IMR-90 (cell line): ENCODE results near the gene YPEL4. TPM values are rescaled to one million over a fixed set of nuclear protein-coding genes. Genes with fewer than 3 reads are reported as not detected.

Experiments
- ATAC-seq: fragments of 200-7000 bp; cut with Tn5 transposase; 2 replicates; pipeline ENCODE4 v1.9.1; 2020; ENCODE audit warnings: low read depth, mild to moderate bottlenecking, moderate library complexity
- BruUV-seq: library from RNA; stranded (reverse); fragments of 400-500 nt; replicated peaks from 2 replicates; lab custom pipeline; 2021; lab: Mats Ljungman, UMichigan
- CTCF ChIA-PET: fragments of 300-600 bp; formaldehyde crosslinking; extraction: SDS; loops from one replicate; lab custom pipeline; 2021; ENCODE audit warnings: antibody characterized with exemption; lab: Yijun Ruan, JAX
- POLR2A ChIA-PET: fragments of 300-600 bp; sonication (Branson Sonifier 250); formaldehyde crosslinking; loops from one replicate; lab custom pipeline; 2022; ENCODE audit warnings: antibody characterized with exemption; ENCODE audit not compliant: unreplicated experiment; lab: Charles Lee
- DNase-seq: peaks from one replicate; pipeline ENCODE4 v3.0.0; 2013
- H2AFZ ChIP-seq: replicated peaks from 2 replicates; pipeline ENCODE3; 2013; ENCODE audit warnings: low read length, mild to moderate bottlenecking; ENCODE audit not compliant: poor library complexity
- H2AK5ac ChIP-seq: 2 replicates; pipeline ENCODE4 v1.6.1; 2013; ENCODE audit warnings: low read depth, low read length, inconsistent platforms
- H2AK9ac ChIP-seq: replicated peaks from 2 replicates; pipeline ENCODE3; 2013; ENCODE audit warnings: mild to moderate bottlenecking, low read depth, low read length, moderate library complexity; ENCODE audit not compliant: poor library complexity
- H2BK120ac ChIP-seq: 2 replicates; pipeline ENCODE4 v1.6.1; 2013; ENCODE audit warnings: low read depth, low read length, inconsistent platforms
- H2BK15ac ChIP-seq: 3 replicates; pipeline ENCODE4 v1.6.1; 2013; ENCODE audit warnings: low read depth, low read length, inconsistent platforms
- H2BK20ac ChIP-seq: 2 replicates; pipeline ENCODE4 v1.6.1; 2013; ENCODE audit warnings: low read depth, mild to moderate bottlenecking, inconsistent platforms, low read length, moderate library complexity
- H2BK5ac ChIP-seq: 2 replicates; pipeline ENCODE4 v1.6.1; 2013; ENCODE audit warnings: mild to moderate bottlenecking, low read depth, low read length, inconsistent platforms; ENCODE audit not compliant: poor library complexity, severe bottlenecking
- H3K14ac ChIP-seq: replicated peaks from 2 replicates; pipeline ENCODE4 v1.6.1; 2013; ENCODE audit warnings: low read depth, low read length, inconsistent platforms
- H3K18ac ChIP-seq: 2 replicates; pipeline ENCODE4 v1.6.1; 2013; ENCODE audit warnings: low read depth, low read length, control low read depth
- H3K23ac ChIP-seq: 2 replicates; pipeline ENCODE4 v1.6.1; 2013; ENCODE audit warnings: low read depth, low read length, inconsistent platforms
- H3K27ac ChIP-seq: 2 replicates; pipeline ENCODE4 v1.5.1; 2013; ENCODE audit warnings: mild to moderate bottlenecking, control low read depth, low read length; ENCODE audit not compliant: insufficient read depth
- H3K27me3 ChIP-seq: 2 replicates; pipeline ENCODE4 v1.6.1; 2013; ENCODE audit warnings: low read length; ENCODE audit not compliant: control insufficient read depth, insufficient read depth
- H3K36me3 ChIP-seq: 2 replicates; pipeline ENCODE4 v1.6.1; 2013; ENCODE audit warnings: low read length, mixed read lengths; ENCODE audit not compliant: control insufficient read depth, insufficient read depth
- H3K4ac ChIP-seq: 2 replicates; pipeline ENCODE4 v1.6.1; 2013; ENCODE audit warnings: low read depth, low read length, inconsistent platforms
- H3K4me1 ChIP-seq: 2 replicates; pipeline ENCODE4 v1.6.1; 2013; ENCODE audit warnings: low read length, mixed read lengths; ENCODE audit not compliant: control insufficient read depth, insufficient read depth
- H3K4me2 ChIP-seq: 2 replicates; pipeline ENCODE4 v1.6.1; 2013; ENCODE audit warnings: low read depth, mild to moderate bottlenecking, control low read depth, low read length, moderate library complexity
- H3K4me3 ChIP-seq: 2 replicates; pipeline ENCODE4 v1.5.1; 2013; ENCODE audit warnings: low read depth, mild to moderate bottlenecking, control low read depth, low read length, moderate library complexity; ENCODE audit not compliant: insufficient read depth
- H3K56ac ChIP-seq: 2 replicates; pipeline ENCODE4 v1.6.1; 2013; ENCODE audit warnings: low read length, inconsistent platforms; ENCODE audit not compliant: insufficient read depth; ENCODE audit errors: extremely low read depth
- H3K79me1 ChIP-seq, 2 experiments: 2 replicates each; pipeline ENCODE4 v1.6.1; 2013; ENCODE audit warnings: low read length in 2 of 2, inconsistent platforms in 1 of 2, low read depth in 1 of 2
- H3K9ac ChIP-seq: 2 replicates; pipeline ENCODE4 v1.6.1; 2013; ENCODE audit warnings: low read depth, low read length, control low read depth
- H3K9me1 ChIP-seq: 2 replicates; pipeline ENCODE4 v1.6.1; 2013; ENCODE audit warnings: low read length, inconsistent platforms; ENCODE audit not compliant: insufficient read depth
- H3K9me3 ChIP-seq: 2 replicates; pipeline ENCODE4 v1.6.1; 2013; ENCODE audit warnings: low read length; ENCODE audit not compliant: control insufficient read depth, insufficient read depth
- H4K20me1 ChIP-seq: 2 replicates; pipeline ENCODE4 v1.6.1; 2013; ENCODE audit warnings: low read length, inconsistent platforms; ENCODE audit not compliant: insufficient read depth
- H4K5ac ChIP-seq: 2 replicates; pipeline ENCODE4 v1.6.1; 2013; ENCODE audit warnings: mild to moderate bottlenecking, low read depth, low read length, control low read depth
- H4K8ac ChIP-seq, 2 experiments: 2 replicates each; pipeline ENCODE4 v1.6.1; 2013; ENCODE audit warnings: low read depth in 2 of 2, low read length in 2 of 2, control low read depth in 1 of 2, inconsistent platforms in 1 of 2
- H4K91ac ChIP-seq: 2 replicates; pipeline ENCODE4 v1.6.1; 2013; ENCODE audit warnings: low read depth, low read length, inconsistent platforms; ENCODE audit not compliant: insufficient read depth
- MXI1 ChIP-seq: IDR thresholded peaks from 2 replicates; pipeline ENCODE4 v1.6.1; 2012; ENCODE audit warnings: low read depth, mild to moderate bottlenecking, low read length, moderate library complexity, borderline replicate concordance
- POLR2A ChIP-seq: IDR thresholded peaks from 2 replicates; pipeline ENCODE4 v1.6.1; 2012; ENCODE audit warnings: mild to moderate bottlenecking, low read depth, low read length
- WGBS, 2 experiments: methylation state at CpG; one replicate each; pipeline versions ENCODE4 v1.1.5 to v1.1.7; 2013; ENCODE audit warnings: missing lambda C conversion rate in 2 of 2; ENCODE audit not compliant: insufficient read length in 1 of 2; ENCODE audit errors: extremely low coverage in 2 of 2; 5-methylcytosine and 5-hydroxymethylcytosine counted together
- dilution Hi-C: fragments of 300-500 bp; cut with HindIII; formaldehyde crosslinking; loops from one replicate; pipeline ENCODE4 v1.14.3; 2018; ENCODE audit warnings: low sequenced_read_pairs; ENCODE audit not compliant: unreplicated experiment
- in situ Hi-C: fragments of 300-500 bp; cut with MboI; formaldehyde crosslinking; loops from 3 replicates; pipeline ENCODE4 v1.14.3; 2019; ENCODE audit warnings: low sequenced_read_pairs, inconsistent platforms, mixed read lengths
- intact Hi-C: fragments of 100-400 bp; cut with micrococcal nuclease; formaldehyde crosslinking; loops from 2 replicates; pipeline ENCODE4 v1.10.0; 2022
- polyA plus RNA-seq, 3 experiments: library from polyadenylated mRNA; depleted of rRNA; stranded (reverse); fragments of >200 nt; gene quantifications; 2 replicates each; pipeline ENCODE4 v1.2.3, GENCODE V29; 2012; ENCODE audit warnings: low replicate concordance in 1 of 3
- total RNA-seq: library from RNA; depleted of rRNA; stranded (reverse); fragments of >200 nt; gene quantifications from 2 replicates; pipeline ENCODE4 v1.2.3, GENCODE V29; 2012

YPEL4 gene
- total and polyA plus RNA-seq, 2 of the 4 experiments (the other 2 are of a cell fraction) = 0.18 to 0.79 TPM

DNA sequence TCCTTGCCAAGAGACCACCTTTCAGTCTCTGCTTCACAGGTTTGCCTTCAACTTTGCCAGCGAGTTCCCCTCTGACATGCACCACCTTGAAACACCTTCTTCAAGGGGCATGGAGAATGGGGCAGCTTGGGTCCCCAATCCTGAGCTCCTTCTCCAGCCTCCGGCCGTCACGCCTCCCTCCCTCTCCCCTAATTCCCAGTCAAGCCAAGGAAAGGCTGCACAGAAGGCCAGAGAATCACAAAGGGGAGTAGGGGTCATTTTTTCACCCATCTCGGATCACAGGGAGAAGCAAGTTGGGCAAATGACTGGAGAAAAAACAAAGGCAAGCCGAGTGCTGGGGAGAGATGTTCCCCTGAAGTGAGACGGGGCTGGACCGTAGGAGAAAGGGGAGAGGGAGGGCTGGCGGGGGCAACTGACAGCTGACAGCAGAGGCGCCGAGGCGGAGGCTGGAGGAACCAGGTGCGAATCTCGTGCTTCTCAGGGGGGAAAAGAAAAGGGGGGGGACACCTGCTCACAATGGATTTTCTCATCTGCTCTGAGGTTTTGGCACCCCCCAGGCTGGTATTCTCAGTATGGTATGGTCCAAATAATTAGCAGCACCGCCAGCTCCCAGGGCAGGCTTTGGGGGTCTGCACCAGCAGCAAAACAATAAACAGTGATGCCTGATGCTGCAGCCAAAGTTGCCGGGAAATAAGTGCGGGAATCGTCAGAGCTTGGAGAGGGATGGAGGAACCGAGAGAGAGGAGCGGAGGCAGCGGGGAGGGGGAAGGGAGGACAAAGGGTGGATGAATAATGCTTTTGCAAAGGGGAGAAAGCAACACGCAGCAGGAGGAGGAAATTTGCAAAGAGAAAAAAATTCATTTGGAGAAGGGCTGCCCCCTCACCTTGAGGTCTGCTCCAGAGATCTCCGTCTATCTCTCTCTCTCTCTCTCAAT, 644 bp downstream of the YPEL4 start:
- CTCF ChIA-PET = interaction anchor here (1.0 to 1.3 kb wide), 2 partner anchors 81 to 875 kb away, joined by 4 read pairs; partner anchors contain the start of gene UBE2L6
- no peak for DNase-seq

More for the DNA sequence above, 644 bp downstream of the YPEL4 start:
- Histone ChIP-seq H3K4me3 (peak overlapping the region; percentile 67), H3K18ac (peak overlapping the region; percentile 90), H2BK15ac (no peak overlapping the region), H2AK5ac (peak overlapping the region; percentile 52), H2AFZ (peak overlapping the region; percentile 12), H3K27ac (peak overlapping the region; percentile 5; the same call in 1 of the 2 replicates), H3K9me1 (0 out of 2 replicates have a peak, but pooled peaks cover 8% of the 10 kb centered on the region), H3K79me1 (peaks cover 0 to 30% of the 10 kb centered on the region in 2 experiments; a peak in 2 of 4 replicates), H2BK120ac (no peak overlapping the region), H3K14ac (no peak overlapping the region), H2BK20ac (no peak overlapping the region), H4K8ac (0 out of 4 replicates have a peak overlapping the region, but pooled peaks of 1 of the 2 experiments have one; percentile 12), H3K27me3 (no peaks in the 10 kb centered on the region), H4K91ac (no peak overlapping the region), H3K9ac (peak overlapping the region; percentile 79), H3K56ac (no peak overlapping the region), H2AK9ac (peak overlapping the region; percentile 53), H3K4ac (no peak overlapping the region), H3K9me3 (no peaks in the 10 kb centered on the region), H4K20me1 (peaks cover 45% of the 10 kb centered on the region), H3K4me2 (peak overlapping the region; percentile 98), H3K36me3 (peaks cover 4% of the 10 kb centered on the region; the same call in 1 of the 2 replicates), H2BK5ac (no peak overlapping the region), H4K5ac (peak overlapping the region; percentile 59; the same call in 1 of the 2 replicates), H3K4me1 (peaks cover 24% of the 10 kb centered on the region), H3K23ac (peak overlapping the region; percentile 55; the same call in 1 of the 2 replicates)
- in situ Hi-C loops (loop anchor here (10.0 kb wide), 2 partner anchors 154 to 194 kb away; no protein-coding TSS in a partner anchor), intact Hi-C loops (loop anchor here (5.0 kb wide), 1 partner anchor 873 kb away; no protein-coding TSS in a partner anchor), dilution Hi-C loops (no loop called here)
- 3% methylated on average over 4 of the region's 23 CpGs; no CpG with 5 or more reads in 1 of the 2 experiments for WGBS, 2 experiments
- peak; percentile 8 for ATAC-seq
- no TSS peak for BruUV-seq
- POLR2A ChIA-PET = interaction anchor here (0.6 to 0.7 kb wide), 2 partner anchors 40 to 1572 kb away, joined by 3 read pairs; no protein-coding TSS in a partner anchor
- TF ChIP-seq MXI1 (peak; percentile 47; the same call in 1 of the 2 replicates), POLR2A (no peak)
